Osteoblast (primary cell): Measurements from ENCODE around the gene SELENBP1. TPM values are rescaled to one million over a fixed set of nuclear protein-coding genes. Genes with fewer than 3 reads are reported as not detected.

Experiments used
- DNase-seq: peaks from one replicate; pipeline ENCODE4 v3.0.0; 2011; ENCODE audit warnings: low spot score, mixed read lengths; ENCODE audit not compliant: insufficient read length; ENCODE audit errors: missing footprints
- H2AFZ ChIP-seq: 2 replicates; pipeline ENCODE4 v1.6.0; 2011; ENCODE audit warnings: mild to moderate bottlenecking, low read length
- H3K27ac ChIP-seq: 2 replicates; pipeline ENCODE4 v1.5.1; 2011; ENCODE audit warnings: mild to moderate bottlenecking, low read depth, low read length, moderate library complexity
- H3K27me3 ChIP-seq: 2 replicates; pipeline ENCODE4 v1.6.0; 2012; ENCODE audit warnings: mild to moderate bottlenecking, control low read depth, inconsistent platforms, low read length, moderate library complexity; ENCODE audit not compliant: insufficient read depth
- H3K36me3 ChIP-seq: 2 replicates; pipeline ENCODE4 v1.5.1; 2011; ENCODE audit warnings: mild to moderate bottlenecking, low read length, control low read depth, moderate library complexity; ENCODE audit not compliant: insufficient read depth
- H3K4me1 ChIP-seq: 2 replicates; pipeline ENCODE4 v1.5.1; 2011; ENCODE audit warnings: mild to moderate bottlenecking, low read length, control low read depth, moderate library complexity; ENCODE audit not compliant: insufficient read depth
- H3K4me2 ChIP-seq: 2 replicates; pipeline ENCODE4 v1.6.0; 2011; ENCODE audit warnings: mild to moderate bottlenecking, low read length; ENCODE audit not compliant: insufficient read depth
- H3K4me3 ChIP-seq: fragments of 200-600 bp; sonication (generic); 3 replicates; pipeline ENCODE4 v1.5.1; 2012; ENCODE audit warnings: mild to moderate bottlenecking, low read length, inconsistent platforms; ENCODE audit not compliant: insufficient read depth
- H3K79me2 ChIP-seq: 2 replicates; pipeline ENCODE4 v1.6.0; 2012; ENCODE audit warnings: mild to moderate bottlenecking, low read length, control low read depth, inconsistent platforms; ENCODE audit not compliant: insufficient read depth
- H3K9me3 ChIP-seq: 2 replicates; pipeline ENCODE4 v1.5.1; 2011; ENCODE audit warnings: low read depth, low read length, control low read depth
- H4K20me1 ChIP-seq: 2 replicates; pipeline ENCODE4 v1.6.0; 2012; ENCODE audit warnings: mild to moderate bottlenecking, low read length, control low read depth; ENCODE audit not compliant: insufficient read depth
- total RNA-seq: library from RNA; depleted of rRNA; stranded (reverse); fragments of >200 nt; gene quantifications from 2 replicates; pipeline ENCODE4 v1.2.3, GENCODE V29; 2012
- TF ChIP-seq, protein P1 (sequence below): IDR thresholded peaks from 2 replicates; pipeline ENCODE4 v1.5.1; 2011; ENCODE audit warnings: mild to moderate bottlenecking, low read depth, low read length, moderate library complexity; ENCODE audit errors: extremely low read depth

The SELENBP1 gene
- total RNA-seq, 1 donor, result 42.0 TPM

DNA sequence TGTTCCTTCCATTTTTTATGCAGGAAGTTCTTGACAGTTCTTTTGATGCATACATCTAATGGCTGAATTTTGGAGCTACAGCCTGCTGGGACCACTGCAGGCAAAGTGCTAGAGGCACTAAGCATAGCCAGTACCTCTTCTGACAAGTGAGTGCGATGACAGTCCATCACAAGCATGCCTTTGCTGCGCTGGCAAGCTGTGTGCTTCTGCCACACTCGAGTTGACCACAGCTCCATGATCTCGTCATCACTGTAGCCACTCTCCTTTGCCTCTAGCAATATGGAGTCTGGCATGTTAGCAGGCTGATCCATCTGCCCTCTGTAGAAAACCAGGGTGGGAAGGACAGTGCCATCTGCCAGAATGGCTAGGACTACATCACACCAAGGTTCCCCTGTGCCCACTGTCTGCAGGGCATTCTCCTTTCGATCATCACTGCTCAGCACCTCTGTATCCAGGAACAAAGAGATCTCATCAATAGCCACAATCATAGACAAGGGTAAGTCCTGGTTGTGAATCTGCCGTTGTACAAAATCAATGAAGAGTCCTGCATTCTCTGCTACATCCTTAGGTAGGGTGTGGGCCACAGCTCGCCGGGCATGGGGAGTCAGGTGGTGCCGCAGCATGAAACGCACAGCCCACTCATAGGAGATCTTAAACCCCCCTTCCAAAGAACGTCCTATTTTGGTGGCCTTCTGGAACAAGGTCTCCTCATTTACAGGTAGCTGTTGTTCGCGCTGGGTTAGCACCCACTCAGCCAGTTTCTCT lies 32.9 kb upstream of the SELENBP1 start:
- no peak overlapping the region for H2AFZ ChIP-seq
- peaks cover 94% of the 10 kb centered on the region for H3K36me3 ChIP-seq

GRCh38 chr1:151403612-151404011 lies 31.1 kb upstream of the SELENBP1 start:
- TF ChIP-seq, protein P1, sequence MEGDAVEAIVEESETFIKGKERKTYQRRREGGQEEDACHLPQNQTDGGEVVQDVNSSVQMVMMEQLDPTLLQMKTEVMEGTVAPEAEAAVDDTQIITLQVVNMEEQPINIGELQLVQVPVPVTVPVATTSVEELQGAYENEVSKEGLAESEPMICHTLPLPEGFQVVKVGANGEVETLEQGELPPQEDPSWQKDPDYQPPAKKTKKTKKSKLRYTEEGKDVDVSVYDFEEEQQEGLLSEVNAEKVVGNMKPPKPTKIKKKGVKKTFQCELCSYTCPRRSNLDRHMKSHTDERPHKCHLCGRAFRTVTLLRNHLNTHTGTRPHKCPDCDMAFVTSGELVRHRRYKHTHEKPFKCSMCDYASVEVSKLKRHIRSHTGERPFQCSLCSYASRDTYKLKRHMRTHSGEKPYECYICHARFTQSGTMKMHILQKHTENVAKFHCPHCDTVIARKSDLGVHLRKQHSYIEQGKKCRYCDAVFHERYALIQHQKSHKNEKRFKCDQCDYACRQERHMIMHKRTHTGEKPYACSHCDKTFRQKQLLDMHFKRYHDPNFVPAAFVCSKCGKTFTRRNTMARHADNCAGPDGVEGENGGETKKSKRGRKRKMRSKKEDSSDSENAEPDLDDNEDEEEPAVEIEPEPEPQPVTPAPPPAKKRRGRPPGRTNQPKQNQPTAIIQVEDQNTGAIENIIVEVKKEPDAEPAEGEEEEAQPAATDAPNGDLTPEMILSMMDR, result no peak
- H3K36me3 ChIP-seq, result peaks cover 78% of the 10 kb centered on the region

More for the DNA sequence above, 32.9 kb upstream of the SELENBP1 start:
- H3K4me2 ChIP-seq, result no peak overlapping the region
- no peaks in the 10 kb centered on the region for H3K9me3 ChIP-seq
- H3K4me1 ChIP-seq, result peaks cover 21% of the 10 kb centered on the region
- no peak for DNase-seq
- no peak overlapping the region for H3K4me3 ChIP-seq
- peaks cover 5% of the 10 kb centered on the region for H4K20me1 ChIP-seq
- no peak overlapping the region for H3K27ac ChIP-seq
- TF ChIP-seq, protein P1, result no peak
- no peaks in the 10 kb centered on the region for H3K27me3 ChIP-seq
- H3K79me2 ChIP-seq, result peaks cover 22% of the 10 kb centered on the region

GRCh38 chr1:151402764-151403163 lies 30.3 kb upstream of the SELENBP1 start:
- Histone ChIP-seq H3K4me1 (peaks cover 19% of the 10 kb centered on the region), H3K9me3 (no peaks in the 10 kb centered on the region), H3K79me2 (peaks cover 33% of the 10 kb centered on the region), H3K4me3 (no peak overlapping the region), H3K36me3 (peaks cover 70% of the 10 kb centered on the region), H3K27ac (no peak overlapping the region), H2AFZ (no peak overlapping the region), H3K27me3 (no peaks in the 10 kb centered on the region), H4K20me1 (peaks cover 12% of the 10 kb centered on the region), H3K4me2 (no peak overlapping the region)
- TF ChIP-seq, protein P1, result no peak
- no peak for DNase-seq

More at GRCh38 chr1:151403612-151404011, 31.1 kb upstream of the SELENBP1 start:
- no peak for DNase-seq
- H3K4me2 ChIP-seq, result no peak overlapping the region
- H3K9me3 ChIP-seq, result no peaks in the 10 kb centered on the region
- H3K79me2 ChIP-seq, result peaks cover 33% of the 10 kb centered on the region
- peaks cover 12% of the 10 kb centered on the region for H4K20me1 ChIP-seq
- no peaks in the 10 kb centered on the region for H3K27me3 ChIP-seq
- H2AFZ ChIP-seq, result no peak overlapping the region
- peaks cover 19% of the 10 kb centered on the region for H3K4me1 ChIP-seq
- no peak overlapping the region for H3K4me3 ChIP-seq
- H3K27ac ChIP-seq, result no peak overlapping the region

GRCh38 chr1:151401860-151402259 lies 29.4 kb upstream of the SELENBP1 start:
- Histone ChIP-seq H3K36me3 (peaks cover 62% of the 10 kb centered on the region), H2AFZ (no peak overlapping the region), H3K9me3 (no peaks in the 10 kb centered on the region), H3K27me3 (no peaks in the 10 kb centered on the region), H3K27ac (no peak overlapping the region), H3K79me2 (peaks cover 33% of the 10 kb centered on the region), H3K4me2 (no peak overlapping the region), H4K20me1 (peaks cover 12% of the 10 kb centered on the region), H3K4me1 (peaks cover 19% of the 10 kb centered on the region), H3K4me3 (no peak overlapping the region)
- no peak for DNase-seq
- TF ChIP-seq, protein P1, result no peak
